ENCODE results near the gene PLA2G2F.

Gene PLA2G2F

GRCh38 chr1:20093940-20094391 lies 45.2 kb upstream of the PLA2G2F start:
- POLR2A ChIA-PET: no interaction called here
- H3K4me1 ChIP-seq (ENCODE audit: control insufficient read depth, insufficient read depth, low read length): no peaks in the 10 kb centered on the region
- H3K4me3 ChIP-seq (ENCODE audit: low read depth, low read length): no peak overlapping the region
- H3K27ac ChIP-seq (ENCODE audit: extremely low read depth, low read depth, low read length): no peak overlapping the region
- TF ChIP-seq ZNF324 (tag by site-specific recombination; IDR thresholded peaks at IDR 0.05): no peak
- CTCF ChIA-PET: no interaction called here
- H3K9me3 ChIP-seq (ENCODE audit: control insufficient read depth, insufficient read depth, low read depth, low read length): no peaks in the 10 kb centered on the region
- H3K36me3 ChIP-seq (ENCODE audit: control insufficient read depth in 2 of 2, insufficient read depth in 1 of 2, low read length in 2 of 2): no peaks in the 10 kb centered on the region

- no peaks in the 10 kb centered on the region for H3K36me3 ChIP-seq (ENCODE audit: control insufficient read depth in 2 of 2, insufficient read depth in 1 of 2, low read length in 2 of 2)
- ChIA-PET CTCF (no interaction called here), POLR2A (no interaction called here)
- no peak overlapping the region for H3K4me3 ChIP-seq (ENCODE audit: low read depth, low read length)
- H3K27ac ChIP-seq (ENCODE audit: extremely low read depth, low read depth, low read length): no peak overlapping the region
- no peaks in the 10 kb centered on the region for H3K9me3 ChIP-seq (ENCODE audit: control insufficient read depth, insufficient read depth, low read depth, low read length)
- TF ChIP-seq ZBTB1 (tag by site-specific recombination; IDR thresholded peaks at IDR 0.05) (no peak), REST (tag by site-specific recombination; IDR thresholded peaks at IDR 0.05) (no peak), ZNF114 (tag by site-specific recombination; IDR thresholded peaks at IDR 0.05) (no peak), ZNF266 (tag by site-specific recombination; IDR thresholded peaks at IDR 0.05; ENCODE audit: low read depth) (no peak), ZNF112 (tag by site-specific recombination; IDR thresholded peaks at IDR 0.05) (no peak), ZFP69B (tag by site-specific recombination; IDR thresholded peaks at IDR 0.05) (no peak), HOXA7 (CRISPR knock-in tag; IDR thresholded peaks at IDR 0.05; ENCODE audit: borderline replicate concordance) (no peak), ZNF768 (tag by site-specific recombination; IDR thresholded peaks at IDR 0.05) (no peak), ZNF623 (tag by site-specific recombination; IDR thresholded peaks at IDR 0.05) (no peak), ZNF10 (tag by site-specific recombination; IDR thresholded peaks at IDR 0.05) (no peak), ZNF561 (tag by site-specific recombination; IDR thresholded peaks at IDR 0.05; ENCODE audit: borderline replicate concordance) (no peak), ZBTB8A (tag by site-specific recombination; IDR thresholded peaks at IDR 0.05) (no peak), ZNF837 (tag by site-specific recombination; IDR thresholded peaks at IDR 0.05) (no peak), ZBTB48 (tag by site-specific recombination; IDR thresholded peaks at IDR 0.05) (no peak)
- no peaks in the 10 kb centered on the region for H3K4me1 ChIP-seq (ENCODE audit: control insufficient read depth, insufficient read depth, low read length)
Measured at GRCh38 chr1:20095564-20096434, 43.3 kb upstream of the PLA2G2F start.

GRCh38 chr1:20096840-20097447 lies 42.2 kb upstream of the PLA2G2F start:
- Histone ChIP-seq H3K9me3 (ENCODE audit: control insufficient read depth, insufficient read depth, low read depth, low read length) (no peaks in the 10 kb centered on the region), H3K27ac (ENCODE audit: extremely low read depth, low read depth, low read length) (no peak overlapping the region), H3K4me1 (ENCODE audit: control insufficient read depth, insufficient read depth, low read length) (no peaks in the 10 kb centered on the region), H3K4me3 (ENCODE audit: low read depth, low read length) (no peak overlapping the region), H3K36me3 (ENCODE audit: control insufficient read depth in 2 of 2, insufficient read depth in 1 of 2, low read length in 2 of 2) (no peaks in the 10 kb centered on the region)
- POLR2A ChIA-PET: no interaction called here
- no peak for TF ChIP-seq MZF1 (tag by site-specific recombination; IDR thresholded peaks at IDR 0.05; ENCODE audit: borderline replicate concordance)
- TF ChIP-seq SETDB1 (IDR thresholded peaks at IDR 0.05; ENCODE audit: insufficient read length, low read length): peak; percentile 94
- TF ChIP-seq TRIM28 (IDR thresholded peaks at IDR 0.05; ENCODE audit: borderline replicate concordance, low read length): peak; percentile 100; the same call in 1 of the 2 replicates
- no peak for TF ChIP-seq HOXA7 (CRISPR knock-in tag; IDR thresholded peaks at IDR 0.05; ENCODE audit: borderline replicate concordance)
- TF ChIP-seq ZNF280D (tag by site-specific recombination; IDR thresholded peaks at IDR 0.05): 0 out of 2 replicates have a peak, but pooled peaks have one; percentile 22
- TF ChIP-seq INSM2 (tag by site-specific recombination; IDR thresholded peaks at IDR 0.05): no peak
- CTCF ChIA-PET: interaction anchor here (0.6 to 1.3 kb wide), 2 partner anchors 99 to 116 kb away, joined by 4 read pairs; no protein-coding TSS in a partner anchor

Measured in HEK293 (cell line).